HCEC 1CT (cell line): Measurements from ENCODE around the gene NSMCE1.

Experiments
- DNase-seq: peaks from one replicate; pipeline ENCODE4 v3.0.0-alpha.2; 2017

Gene NSMCE1

GRCh38 chr16:27228621-27229501 is 39.7 kb downstream of the NSMCE1 start:
- no peak for DNase-seq

GRCh38 chr16:27228045-27228444 is 40.5 kb downstream of the NSMCE1 start:
- DNase-seq = no peak

- no peak for DNase-seq
These were observed 41.4 kb downstream of the NSMCE1 start for GRCh38 chr16:27226976-27227705.

- no peak for DNase-seq
These were observed 42.1 kb downstream of the NSMCE1 start for GRCh38 chr16:27226476-27226875.

- DNase-seq = no peak
These were observed 42.8 kb downstream of the NSMCE1 start for GRCh38 chr16:27225536-27226360.

- no peak for DNase-seq
These were observed 43.8 kb downstream of the NSMCE1 start for GRCh38 chr16:27224741-27225300.

GRCh38 chr16:27224271-27224737 is 44.3 kb downstream of the NSMCE1 start:
- DNase-seq = no peak

- no peak for DNase-seq
These were observed 44.9 kb downstream of the NSMCE1 start for GRCh38 chr16:27223701-27224100.

GRCh38 chr16:27223226-27223610 is 45.4 kb downstream of the NSMCE1 start:
- no peak for DNase-seq

GRCh38 chr16:27222249-27223225 is 46.0 kb downstream of the NSMCE1 start:
- DNase-seq = no peak

- no peak for DNase-seq
These were observed 46.9 kb downstream of the NSMCE1 start for GRCh38 chr16:27221576-27222248.

- DNase-seq = no peak
These were observed 47.6 kb downstream of the NSMCE1 start for GRCh38 chr16:27220991-27221390.

GRCh38 chr16:27220527-27220926 is 48.0 kb downstream of the NSMCE1 start:
- no peak for DNase-seq

GRCh38 chr16:27220120-27220519 is 48.5 kb downstream of the NSMCE1 start:
- DNase-seq = no peak

GRCh38 chr16:27219161-27219560 is 49.4 kb downstream of the NSMCE1 start:
- DNase-seq = no peak

- no peak for DNase-seq
These were observed 49.8 kb downstream of the NSMCE1 start for GRCh38 chr16:27218756-27219155.

- no peak for DNase-seq
These were observed 51.3 kb downstream of the NSMCE1 start for GRCh38 chr16:27217256-27217655.

GRCh38 chr16:27216297-27216885 is 52.2 kb downstream of the NSMCE1 start:
- no peak for DNase-seq

GRCh38 chr16:27215660-27216059 is 52.9 kb downstream of the NSMCE1 start:
- no peak for DNase-seq
